GM12878 (cell line): ENCODE measurements around the gene OR10V1. TPM values are rescaled to one million over a fixed set of nuclear protein-coding genes. Genes with fewer than 3 reads are reported as not detected.

Source experiments
- ATAC-seq: fragments of 200-7000 bp; cut with Tn5 transposase; 3 replicates; pipeline ENCODE4 v1.9.1; 2020; ENCODE audit warnings: mild to moderate bottlenecking, moderate library complexity
- BruUV-seq: library from RNA; stranded (reverse); fragments of 400-500 nt; replicated peaks from 2 replicates; lab custom pipeline; 2021; lab: Mats Ljungman, UMichigan
- CTCF ChIA-PET: fragments of 300-600 bp; sonication (Branson Sonifier 250); formaldehyde crosslinking; extraction: SDS; loops from one replicate; lab custom pipeline; 2021; ENCODE audit warnings: inconsistent platforms; lab: Yijun Ruan, JAX
- POLR2A ChIA-PET: fragments of 350-600 bp; formaldehyde crosslinking; extraction: SDS; loops from one replicate; lab custom pipeline; 2021; ENCODE audit warnings: inconsistent platforms; lab: Charles Lee
- RAD21 ChIA-PET: fragments of 300-600 bp; sonication (Branson Sonifier 250); formaldehyde crosslinking; loops from one replicate; lab custom pipeline; 2023; ENCODE audit warnings: antibody characterized with exemption; ENCODE audit not compliant: unreplicated experiment; lab: Charles Lee
- SMC1A ChIA-PET: fragments of 300-600 bp; sonication (Branson Sonifier 250); formaldehyde crosslinking; loops from one replicate; lab custom pipeline; 2023; ENCODE audit not compliant: unreplicated experiment, uncharacterized antibody; lab: Charles Lee
- DNase-seq: peaks from one replicate; pipeline ENCODE4 v3.0.0-alpha.2; 2011; ENCODE audit warnings: low read depth, low spot score
- FAIRE-seq: peaks from 3 replicates; lab custom pipeline; 2011; peaks lifted over from hg19 to GRCh38; lab: Jason Lieb, UNC
- H2AFZ ChIP-seq: 2 replicates; pipeline ENCODE4 v1.6.0; 2011; ENCODE audit warnings: low read depth, low read length, control low read depth; ENCODE audit not compliant: control insufficient read depth
- H3K27ac ChIP-seq: 2 replicates; pipeline ENCODE4 v1.5.1; 2011; ENCODE audit warnings: control low read depth; ENCODE audit not compliant: control insufficient read depth, insufficient read depth
- H3K27me3 ChIP-seq, 2 experiments: replicated peaks in 1 of 2; 2 replicates each; pipeline versions ENCODE4 v1.6.0 to v1.6.1; 2011; ENCODE audit warnings: low read length in 1 of 2; ENCODE audit not compliant: control insufficient read depth in 2 of 2, insufficient read depth in 2 of 2
- H3K36me3 ChIP-seq, 2 experiments: 2 replicates each; pipeline ENCODE4 v1.5.1; 2011; ENCODE audit warnings: low read length in 1 of 2; ENCODE audit not compliant: control insufficient read depth in 2 of 2, insufficient read depth in 2 of 2
- H3K4me1 ChIP-seq: 2 replicates; pipeline ENCODE4 v1.6.1; 2011; ENCODE audit warnings: mild to moderate bottlenecking, low read length, moderate library complexity, mixed read lengths; ENCODE audit not compliant: control insufficient read depth, insufficient read depth
- H3K4me2 ChIP-seq: 2 replicates; pipeline ENCODE4 v1.6.0; 2011; ENCODE audit warnings: control low read depth; ENCODE audit not compliant: control insufficient read depth, insufficient read depth
- H3K4me3 ChIP-seq: fragments of 200-600 bp; sonication (generic); 2 replicates; pipeline ENCODE4 v1.5.1; 2016
- H3K79me2 ChIP-seq: 2 replicates; pipeline ENCODE4 v1.6.0; 2011; ENCODE audit warnings: low read length; ENCODE audit not compliant: control insufficient read depth, insufficient read depth
- H3K9ac ChIP-seq: 2 replicates; pipeline ENCODE4 v1.8.0; 2011; ENCODE audit warnings: low read length, control low read depth, mixed read lengths; ENCODE audit not compliant: control insufficient read depth, insufficient read depth
- H3K9me3 ChIP-seq: replicated peaks from 3 replicates; pipeline ENCODE4 v1.5.1; 2011; ENCODE audit warnings: mild to moderate bottlenecking, low read length; ENCODE audit not compliant: control insufficient read depth, insufficient read depth
- H4K20me1 ChIP-seq: 2 replicates; pipeline ENCODE4 v1.6.0; 2011; ENCODE audit not compliant: control insufficient read depth, insufficient read depth
- ATF7 ChIP-seq: fragments of 450-650 bp; IDR thresholded peaks from 2 replicates; pipeline ENCODE4 v1.6.1; 2016; ENCODE audit warnings: low read depth, mild to moderate bottlenecking
- BHLHE40 ChIP-seq, 2 experiments: fragments of 450-650 bp in 1 of 2; IDR thresholded peaks; 2 replicates each; pipeline ENCODE4 v1.6.1; 2011 to 2017; ENCODE audit warnings: low read depth in 2 of 2, borderline replicate concordance in 1 of 2, improper control_type of control experiment in 1 of 2, low read length in 1 of 2, mild to moderate bottlenecking in 1 of 2
- MTA3 ChIP-seq: IDR thresholded peaks from 2 replicates; pipeline ENCODE4 v1.6.1; 2012; ENCODE audit warnings: low read length, inconsistent platforms, borderline replicate concordance
- MYB ChIP-seq: fragments of 150-350 bp; IDR thresholded peaks from 2 replicates; pipeline ENCODE4 v1.6.1; 2014; ENCODE audit warnings: mild to moderate bottlenecking, low read depth, low read length, borderline replicate concordance
- PML ChIP-seq: IDR thresholded peaks from 2 replicates; pipeline ENCODE4 v1.6.1; 2012; ENCODE audit warnings: low read length, inconsistent platforms
- SIX5 ChIP-seq: IDR thresholded peaks from 2 replicates; pipeline ENCODE4 v1.6.1; 2011; ENCODE audit warnings: mild to moderate bottlenecking, low read depth, low read length, moderate library complexity; ENCODE audit not compliant: severe bottlenecking
- SREBF2 ChIP-seq: IDR thresholded peaks from 2 replicates; pipeline ENCODE4 v1.6.1; 2012; ENCODE audit warnings: mild to moderate bottlenecking, low read length
- TARDBP ChIP-seq: IDR thresholded peaks from 2 replicates; pipeline ENCODE4 v1.6.1; 2016; ENCODE audit warnings: borderline replicate concordance
- WGBS: methylation state at CpG from one replicate; pipeline ENCODE4 v1.1.6; 2016; ENCODE audit warnings: low lambda C conversion rate; ENCODE audit not compliant: insufficient replicate concordance, insufficient coverage; ENCODE audit errors: missing lambda C conversion rate; 5-methylcytosine and 5-hydroxymethylcytosine counted together
- in situ Hi-C: fragments of 300-500 bp; cut with MboI; formaldehyde crosslinking; loops from 9 replicates; pipeline ENCODE4 v1.14.3; 2018; ENCODE audit warnings: mixed read lengths
- intact Hi-C: fragments of 100-400 bp; cut with micrococcal nuclease; formaldehyde crosslinking; loops from one replicate; pipeline ENCODE4 v1.14.2; 2022; ENCODE audit not compliant: unreplicated experiment
- polyA plus RNA-seq, 11 experiments: library from polyadenylated mRNA; depleted of rRNA in 4 of 11; unstranded in 6 of 11; stranded (reverse) in 5 of 11; fragments of >200 nt; fragmentation: Nextera tagmentation in 4 of 11; fragmentation: Illumina TruSeq in 1 of 11; extraction: Ambion mirVana in 4 of 11; extraction: Trizol in 1 of 11; gene quantifications; 1 replicate in 1 of 11; 2 replicates in 10 of 11; pipeline versions ENCODE4 v1.2.1 to v1.2.3, GENCODE V29; 2011 to 2016; ENCODE audit warnings: inconsistent platforms in 2 of 11, missing spikeins in 2 of 11, low read depth in 1 of 11
- total RNA-seq, 4 experiments: library from RNA; depleted of rRNA in 3 of 4; stranded (reverse); fragments of >200 nt in 3 of 4; fragmentation: Illumina TruSeq in 1 of 4; extraction: Trizol in 1 of 4; gene quantifications; 2 replicates each; pipeline versions ENCODE4 v1.2.1 to v1.2.3, GENCODE V29; 2013 to 2021
- TF ChIP-seq, protein P1 (sequence below): IDR thresholded peaks from 2 replicates; pipeline ENCODE4 v1.6.1; 2011; ENCODE audit warnings: low read depth, mild to moderate bottlenecking, low read length, moderate library complexity, borderline replicate concordance; ENCODE audit errors: extremely low read depth
- TF ChIP-seq, protein P2 (sequence below): fragments of 450-650 bp; IDR thresholded peaks from 2 replicates; pipeline ENCODE4 v1.6.1; 2017; ENCODE audit warnings: borderline replicate concordance
- TF ChIP-seq, protein P3 (sequence below), 3 experiments: IDR thresholded peaks in 2 of 3; conservative IDR thresholded peaks in 1 of 3; 2 replicates each; pipeline ENCODE4 v1.5.1; 2011; ENCODE audit warnings: low read depth in 3 of 3, low read length in 3 of 3, mild to moderate bottlenecking in 3 of 3, control low read depth in 2 of 3, moderate library complexity in 2 of 3, inconsistent platforms in 1 of 3, mixed read lengths in 1 of 3; ENCODE audit not compliant: control insufficient read depth in 2 of 3, insufficient read depth in 1 of 3; ENCODE audit errors: extremely low read depth in 1 of 3

The OR10V1 gene
- total and polyA plus RNA-seq, 10 of the 15 experiments (the other 5 are each of a cell fraction or from before 2014, with no cell fraction given), result not detected

DNA sequence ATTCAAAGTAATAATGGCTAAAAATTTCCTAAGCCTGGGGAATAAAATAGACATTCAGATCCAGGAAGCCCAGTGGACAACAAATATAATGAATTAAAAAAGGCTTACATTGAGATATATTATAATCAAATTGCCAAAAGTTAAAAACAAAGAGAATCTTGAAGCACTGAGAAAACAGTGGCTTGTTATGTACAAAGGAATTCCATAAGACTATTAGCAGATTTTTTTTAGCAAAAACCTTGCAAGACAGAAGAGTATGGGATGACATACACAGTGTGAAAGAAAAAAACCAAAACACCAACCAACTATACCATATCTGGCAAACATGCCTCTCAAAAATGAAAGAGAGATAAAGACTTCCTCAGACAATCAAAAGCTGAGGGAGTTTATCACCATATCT lies 20.7 kb downstream of the OR10V1 start:
- Histone ChIP-seq H3K4me2 (no peak overlapping the region), H3K9ac (no peak overlapping the region), H3K4me3 (no peak overlapping the region), H4K20me1 (no peaks in the 10 kb centered on the region), H3K9me3 (no peaks in the 10 kb centered on the region; the same call in 1 of the 3 replicates), H3K27ac (no peak overlapping the region), H3K27me3 (no peaks in the 10 kb centered on the region), H3K4me1 (no peaks in the 10 kb centered on the region), H2AFZ (no peak overlapping the region), H3K36me3 (no peaks in the 10 kb centered on the region), H3K79me2 (no peaks in the 10 kb centered on the region)
- no TSS peak for BruUV-seq
- FAIRE-seq, result no peak
- intact Hi-C loops (no loop called here), in situ Hi-C loops (loop anchor here (25.0 kb wide), 1 partner anchor 406 kb away; no protein-coding TSS in a partner anchor)
- no peak for ATAC-seq
- POLR2A ChIA-PET, result no interaction called here
- no peak for DNase-seq
- SMC1A ChIA-PET, result no interaction called here
- CTCF ChIA-PET, result interaction anchor here (0.9 to 1.2 kb wide), 2 partner anchors 10 to 156 kb away, joined by 3 read pairs; no protein-coding TSS in a partner anchor
- no peak for TF ChIP-seq SREBF2
- RAD21 ChIA-PET, result no interaction called here

DNA sequence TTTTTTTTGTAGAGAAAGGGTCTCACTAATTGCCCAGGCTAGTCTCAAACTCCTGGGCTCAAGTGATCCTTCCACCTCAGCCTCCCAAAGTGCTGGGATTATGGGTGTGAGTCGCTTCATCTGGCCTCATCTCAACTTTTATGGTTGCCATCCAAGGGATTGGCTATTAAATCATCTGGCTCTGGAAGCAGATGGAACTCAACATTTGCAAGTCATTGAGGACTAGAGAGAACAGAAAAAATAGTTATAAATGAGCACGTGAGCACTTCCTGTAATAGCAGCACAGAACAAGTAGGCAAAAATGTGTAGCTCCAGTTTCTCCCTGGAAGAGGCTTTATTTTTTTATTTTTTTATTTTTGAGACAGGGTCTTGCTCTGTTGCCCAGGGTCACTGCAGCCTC lies 22.5 kb downstream of the OR10V1 start:
- POLR2A ChIA-PET, result no interaction called here
- BruUV-seq, result no TSS peak
- Histone ChIP-seq H3K27me3 (no peaks in the 10 kb centered on the region), H3K9ac (no peak overlapping the region), H4K20me1 (no peaks in the 10 kb centered on the region), H3K36me3 (no peaks in the 10 kb centered on the region), H3K4me3 (no peak overlapping the region), H3K9me3 (no peaks in the 10 kb centered on the region; the same call in 1 of the 3 replicates), H2AFZ (no peak overlapping the region), H3K27ac (no peak overlapping the region), H3K79me2 (no peaks in the 10 kb centered on the region), H3K4me2 (no peak overlapping the region), H3K4me1 (no peaks in the 10 kb centered on the region)
- CTCF ChIA-PET, result no interaction called here
- 25% methylated on average over 2 of the region's 2 CpGs for WGBS
- RAD21 ChIA-PET, result no interaction called here
- no peak for FAIRE-seq
- intact Hi-C loops (no loop called here), in situ Hi-C loops (loop anchor here (25.0 kb wide), 1 partner anchor 404 kb away; no protein-coding TSS in a partner anchor)
- SMC1A ChIA-PET, result no interaction called here
- no peak for DNase-seq
- ATAC-seq, result no peak
- no peak for TF ChIP-seq BHLHE40 (IDR thresholded peaks at IDR 0.05; ENCODE audit: borderline replicate concordance in 1 of 2, low read depth in 2 of 2, low read length in 1 of 2)
- TF ChIP-seq, protein P1, sequence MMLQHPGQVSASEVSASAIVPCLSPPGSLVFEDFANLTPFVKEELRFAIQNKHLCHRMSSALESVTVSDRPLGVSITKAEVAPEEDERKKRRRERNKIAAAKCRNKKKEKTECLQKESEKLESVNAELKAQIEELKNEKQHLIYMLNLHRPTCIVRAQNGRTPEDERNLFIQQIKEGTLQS, result no peak
- TF ChIP-seq MTA3, result no peak
- no peak for TF ChIP-seq SIX5
- no peak for TF ChIP-seq MYB
- TF ChIP-seq, protein P2, sequence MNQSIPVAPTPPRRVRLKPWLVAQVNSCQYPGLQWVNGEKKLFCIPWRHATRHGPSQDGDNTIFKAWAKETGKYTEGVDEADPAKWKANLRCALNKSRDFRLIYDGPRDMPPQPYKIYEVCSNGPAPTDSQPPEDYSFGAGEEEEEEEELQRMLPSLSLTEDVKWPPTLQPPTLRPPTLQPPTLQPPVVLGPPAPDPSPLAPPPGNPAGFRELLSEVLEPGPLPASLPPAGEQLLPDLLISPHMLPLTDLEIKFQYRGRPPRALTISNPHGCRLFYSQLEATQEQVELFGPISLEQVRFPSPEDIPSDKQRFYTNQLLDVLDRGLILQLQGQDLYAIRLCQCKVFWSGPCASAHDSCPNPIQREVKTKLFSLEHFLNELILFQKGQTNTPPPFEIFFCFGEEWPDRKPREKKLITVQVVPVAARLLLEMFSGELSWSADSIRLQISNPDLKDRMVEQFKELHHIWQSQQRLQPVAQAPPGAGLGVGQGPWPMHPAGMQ, result no peak
- TF ChIP-seq TARDBP, result no peak
- TF ChIP-seq, protein P3, sequence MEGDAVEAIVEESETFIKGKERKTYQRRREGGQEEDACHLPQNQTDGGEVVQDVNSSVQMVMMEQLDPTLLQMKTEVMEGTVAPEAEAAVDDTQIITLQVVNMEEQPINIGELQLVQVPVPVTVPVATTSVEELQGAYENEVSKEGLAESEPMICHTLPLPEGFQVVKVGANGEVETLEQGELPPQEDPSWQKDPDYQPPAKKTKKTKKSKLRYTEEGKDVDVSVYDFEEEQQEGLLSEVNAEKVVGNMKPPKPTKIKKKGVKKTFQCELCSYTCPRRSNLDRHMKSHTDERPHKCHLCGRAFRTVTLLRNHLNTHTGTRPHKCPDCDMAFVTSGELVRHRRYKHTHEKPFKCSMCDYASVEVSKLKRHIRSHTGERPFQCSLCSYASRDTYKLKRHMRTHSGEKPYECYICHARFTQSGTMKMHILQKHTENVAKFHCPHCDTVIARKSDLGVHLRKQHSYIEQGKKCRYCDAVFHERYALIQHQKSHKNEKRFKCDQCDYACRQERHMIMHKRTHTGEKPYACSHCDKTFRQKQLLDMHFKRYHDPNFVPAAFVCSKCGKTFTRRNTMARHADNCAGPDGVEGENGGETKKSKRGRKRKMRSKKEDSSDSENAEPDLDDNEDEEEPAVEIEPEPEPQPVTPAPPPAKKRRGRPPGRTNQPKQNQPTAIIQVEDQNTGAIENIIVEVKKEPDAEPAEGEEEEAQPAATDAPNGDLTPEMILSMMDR (IDR thresholded peaks at IDR 0.05 in 2 of 3, conservative IDR thresholded peaks at IDR 0.05 in 1 of 3; ENCODE audit: control insufficient read depth in 2 of 3, extremely low read depth in 1 of 3, insufficient read depth in 1 of 3, low read depth in 3 of 3, low read length in 3 of 3), result no peak
- TF ChIP-seq PML, result no peak
- TF ChIP-seq ATF7, result no peak
